ENCODE measurements around the gene XPC.
"Not testable (repeated sequence)": the region's sequence is repeated elsewhere in the genome, so short reads cannot be mapped to it uniquely, and the experiment has no call there.

XPC gene

GRCh38 chr3:14178247-14179113 is at the start of gene XPC, which contains the start of gene LSM3:
XPC (minus strand) TSS chr3:14178601; CDS start chr3:14178568, 33 bp downstream.
LSM3 (plus strand) TSS chr3:14178817; CDS start chr3:14178861, 44 bp downstream.
- in situ Hi-C loops (cut with MboI; ENCODE audit: low sequenced_read_pairs): no loop called here

- in situ Hi-C loops (cut with MboI; ENCODE audit: low sequenced_read_pairs): no loop called here
Observed at GRCh38 chr3:14227856-14228255, 49.5 kb upstream of the XPC start.

- in situ Hi-C loops (cut with MboI; ENCODE audit: low sequenced_read_pairs): not testable (repeated sequence)
Observed at GRCh38 chr3:14226351-14226750, 48.0 kb upstream of the XPC start.

GRCh38 chr3:14225421-14225820 is 47.0 kb upstream of the XPC start:
- in situ Hi-C loops (cut with MboI; ENCODE audit: low sequenced_read_pairs): no loop called here

GRCh38 chr3:14224895-14225294 is 46.5 kb upstream of the XPC start:
- in situ Hi-C loops (cut with MboI; ENCODE audit: low sequenced_read_pairs): no loop called here

- in situ Hi-C loops (cut with MboI; ENCODE audit: low sequenced_read_pairs): no loop called here
Observed at GRCh38 chr3:14223595-14223994, 45.2 kb upstream of the XPC start.

- in situ Hi-C loops (cut with MboI; ENCODE audit: low sequenced_read_pairs): no loop called here
Observed at GRCh38 chr3:14222900-14223594, 44.6 kb upstream of the XPC start.

GRCh38 chr3:14222457-14222856 is 44.1 kb upstream of the XPC start:
- in situ Hi-C loops (cut with MboI; ENCODE audit: low sequenced_read_pairs): no loop called here

GRCh38 chr3:14221902-14222301 is 43.5 kb upstream of the XPC start:
- in situ Hi-C loops (cut with MboI; ENCODE audit: low sequenced_read_pairs): no loop called here

GRCh38 chr3:14220933-14221332 is 42.5 kb upstream of the XPC start:
- in situ Hi-C loops (cut with MboI; ENCODE audit: low sequenced_read_pairs): no loop called here

GRCh38 chr3:14218355-14218754 is 40.0 kb upstream of the XPC start:
- in situ Hi-C loops (cut with MboI; ENCODE audit: low sequenced_read_pairs): no loop called here

GRCh38 chr3:14216257-14217048 is 38.1 kb upstream of the XPC start:
- in situ Hi-C loops (cut with MboI; ENCODE audit: low sequenced_read_pairs): no loop called here

GRCh38 chr3:14214764-14215163 is 36.4 kb upstream of the XPC start:
- in situ Hi-C loops (cut with MboI; ENCODE audit: low sequenced_read_pairs): no loop called here

GRCh38 chr3:14213066-14213774 is 34.8 kb upstream of the XPC start:
- in situ Hi-C loops (cut with MboI; ENCODE audit: low sequenced_read_pairs): no loop called here

- in situ Hi-C loops (cut with MboI; ENCODE audit: low sequenced_read_pairs): no loop called here
Observed at GRCh38 chr3:14212032-14212431, 33.6 kb upstream of the XPC start.

- in situ Hi-C loops (cut with MboI; ENCODE audit: low sequenced_read_pairs): no loop called here
Observed at GRCh38 chr3:14211621-14212020, 33.2 kb upstream of the XPC start.

- in situ Hi-C loops (cut with MboI; ENCODE audit: low sequenced_read_pairs): no loop called here
Observed at GRCh38 chr3:14210843-14211594, 32.6 kb upstream of the XPC start.

- in situ Hi-C loops (cut with MboI; ENCODE audit: low sequenced_read_pairs): no loop called here
Observed at GRCh38 chr3:14210290-14210688, 31.9 kb upstream of the XPC start.

GRCh38 chr3:14209581-14210289 is 31.3 kb upstream of the XPC start:
- in situ Hi-C loops (cut with MboI; ENCODE audit: low sequenced_read_pairs): no loop called here
